ENCODE data around the gene ZNF425.
A peak's percentile ranks its signal among the peaks of the same experiment; 100 is the strongest.

GRCh38 chr7:149125863-149126661 is at the start of gene ZNF425:
- TF ChIP-seq CTCF (IDR thresholded peaks at IDR 0.05; ENCODE audit: low read depth, low read length, poor library complexity, severe bottlenecking), result peak; percentile 99
- TF ChIP-seq EZH2phosphoT487 (IDR thresholded peaks at IDR 0.05; ENCODE audit: borderline replicate concordance, low read length), result no peak
